Measurements from ENCODE around the gene RNF128.

DNA sequence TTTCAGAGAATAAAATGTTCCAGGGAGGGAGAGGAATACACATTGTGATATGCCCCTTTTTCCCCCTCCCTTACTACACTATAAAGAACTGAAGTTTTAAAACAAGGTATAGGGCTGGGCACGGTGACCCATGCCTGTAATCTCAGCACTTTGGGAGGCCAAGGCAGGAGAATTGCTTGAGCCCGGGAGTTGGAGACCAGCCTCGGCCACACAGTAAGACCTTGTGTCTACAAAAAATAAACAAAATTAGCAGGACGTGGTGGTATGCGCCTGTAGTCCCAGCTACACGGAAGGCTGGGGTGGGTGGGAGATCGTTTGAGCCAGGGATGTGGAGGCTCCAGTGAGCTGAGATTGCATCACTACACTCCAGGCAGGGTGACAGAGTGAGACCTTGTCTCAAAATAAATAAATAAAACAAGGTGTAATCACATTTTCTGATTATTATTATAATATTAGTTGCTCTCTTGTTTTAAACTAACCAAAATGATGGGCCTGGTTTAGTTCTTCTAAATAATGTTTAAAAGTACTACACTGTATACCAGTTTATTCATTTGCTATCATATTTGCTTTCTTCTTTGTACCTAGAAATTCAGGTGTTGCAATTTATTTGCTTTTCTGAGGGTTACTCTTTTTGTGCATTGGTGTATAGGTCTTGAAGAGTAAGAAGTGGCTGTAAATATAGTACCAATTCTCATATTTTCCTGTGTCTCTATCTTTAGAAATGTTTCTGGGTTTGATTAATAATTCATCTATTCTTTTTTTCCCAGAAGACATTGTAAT lies 84.8 kb downstream of the RNF128 start:
- TF ChIP-seq, protein P1, sequence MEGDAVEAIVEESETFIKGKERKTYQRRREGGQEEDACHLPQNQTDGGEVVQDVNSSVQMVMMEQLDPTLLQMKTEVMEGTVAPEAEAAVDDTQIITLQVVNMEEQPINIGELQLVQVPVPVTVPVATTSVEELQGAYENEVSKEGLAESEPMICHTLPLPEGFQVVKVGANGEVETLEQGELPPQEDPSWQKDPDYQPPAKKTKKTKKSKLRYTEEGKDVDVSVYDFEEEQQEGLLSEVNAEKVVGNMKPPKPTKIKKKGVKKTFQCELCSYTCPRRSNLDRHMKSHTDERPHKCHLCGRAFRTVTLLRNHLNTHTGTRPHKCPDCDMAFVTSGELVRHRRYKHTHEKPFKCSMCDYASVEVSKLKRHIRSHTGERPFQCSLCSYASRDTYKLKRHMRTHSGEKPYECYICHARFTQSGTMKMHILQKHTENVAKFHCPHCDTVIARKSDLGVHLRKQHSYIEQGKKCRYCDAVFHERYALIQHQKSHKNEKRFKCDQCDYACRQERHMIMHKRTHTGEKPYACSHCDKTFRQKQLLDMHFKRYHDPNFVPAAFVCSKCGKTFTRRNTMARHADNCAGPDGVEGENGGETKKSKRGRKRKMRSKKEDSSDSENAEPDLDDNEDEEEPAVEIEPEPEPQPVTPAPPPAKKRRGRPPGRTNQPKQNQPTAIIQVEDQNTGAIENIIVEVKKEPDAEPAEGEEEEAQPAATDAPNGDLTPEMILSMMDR (conservative IDR thresholded peaks at IDR 0.05) = no peak
- no peak for TF ChIP-seq EZH2 (IDR thresholded peaks at IDR 0.05; ENCODE audit: low read depth)

Data from PC-9 (cell line).